NCI-H526 (cell line): ENCODE results near the gene RNF5.
"Not testable (repeated sequence)": the region's sequence is repeated elsewhere in the genome, so short reads cannot be mapped to it uniquely, and the experiment has no call there.

Experiments used
- DNase-seq, 2 experiments: peaks; one replicate each; lab custom pipeline; 2025; lab: John Stamatoyannopoulos, UW

RNF5 gene

GRCh38 chr6:32175711-32176475 lies 2.3 kb upstream of the RNF5 start, which contains the start of gene AGPAT1:
Gene AGPAT1, minus strand, starts transcription at chr6:32176084. Its CDS starts 4,588 bp downstream, at chr6:32171496.
- DNase-seq: peak; percentile 83 to 96

DNA sequence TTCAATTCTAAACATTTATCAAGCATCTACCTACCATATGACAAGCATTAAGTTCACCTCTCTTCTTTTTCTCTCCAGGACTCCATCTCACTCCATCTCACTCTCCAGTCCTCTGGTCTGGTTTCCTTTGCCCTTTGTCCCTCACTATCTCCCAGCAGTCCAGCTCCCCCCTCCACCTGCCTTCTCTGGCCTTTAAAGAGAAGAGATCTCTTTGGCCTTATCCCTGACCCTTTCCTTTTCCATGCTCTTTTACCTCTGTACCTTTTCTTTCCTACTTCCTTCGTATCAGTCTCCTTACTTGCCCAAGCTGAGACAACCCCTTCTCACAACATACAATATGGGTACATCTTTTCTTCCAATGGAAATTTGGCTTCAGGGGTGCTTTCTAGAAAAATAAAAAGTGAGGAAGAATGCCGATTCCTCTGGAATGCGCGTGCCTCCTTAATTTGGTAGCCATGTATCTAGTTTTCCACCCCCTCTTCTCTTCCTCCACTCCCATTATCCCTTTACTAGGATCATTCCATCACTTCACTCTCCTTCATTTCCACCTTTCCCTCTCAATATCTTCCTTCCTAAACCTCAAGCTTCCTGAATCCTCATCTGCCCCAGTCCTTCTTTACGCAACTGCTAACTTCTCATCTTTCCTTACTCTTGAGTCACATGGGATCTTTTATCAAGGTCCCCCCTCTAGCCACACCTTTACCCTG lies 1.6 kb upstream of the RNF5 start:
- peak in 1 of 2 experiments; percentile 35 for DNase-seq

DNA sequence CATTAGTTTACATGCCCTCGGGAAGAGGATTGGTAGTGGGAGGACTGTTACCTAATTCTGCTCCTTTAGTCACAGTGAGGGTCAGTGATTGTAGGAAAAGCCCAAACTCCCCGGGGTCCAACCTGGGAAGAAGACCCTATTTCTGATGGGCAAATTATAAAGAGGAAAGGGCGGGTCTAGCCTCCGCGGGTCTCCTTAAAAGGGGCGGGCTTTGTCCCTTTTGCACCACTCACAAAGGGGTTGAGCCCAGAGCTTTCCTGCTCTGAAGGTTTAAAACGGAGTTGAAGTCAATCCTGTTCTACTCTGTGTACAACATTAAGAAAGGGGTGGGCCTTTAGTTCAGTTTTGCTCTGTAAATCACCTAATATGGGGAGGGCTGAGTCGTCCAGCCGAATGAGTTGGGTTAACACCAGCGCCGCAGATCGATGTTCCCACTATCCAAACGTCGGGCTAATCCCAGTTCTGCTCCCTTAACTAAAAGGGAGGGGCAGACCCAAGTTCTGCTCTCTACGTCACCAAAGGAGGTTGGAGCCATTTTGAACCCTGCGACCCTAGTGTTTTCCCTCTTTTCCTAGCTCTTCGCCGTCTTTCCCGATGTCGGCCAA lies 920 bp upstream of the RNF5 start:
- DNase-seq: peak; percentile 77 to 85

GRCh38 chr6:32178547-32179440 lies 589 bp downstream of the RNF5 start:
- DNase-seq: no peak

- DNase-seq: no peak
Observed at GRCh38 chr6:32179766-32180405, 1.7 kb downstream of the RNF5 start.

- no peak for DNase-seq
Observed at GRCh38 chr6:32181148-32181702, 3.0 kb downstream of the RNF5 start.

GRCh38 chr6:32181915-32182529 lies 3.8 kb downstream of the RNF5 start:
- no peak for DNase-seq

DNA sequence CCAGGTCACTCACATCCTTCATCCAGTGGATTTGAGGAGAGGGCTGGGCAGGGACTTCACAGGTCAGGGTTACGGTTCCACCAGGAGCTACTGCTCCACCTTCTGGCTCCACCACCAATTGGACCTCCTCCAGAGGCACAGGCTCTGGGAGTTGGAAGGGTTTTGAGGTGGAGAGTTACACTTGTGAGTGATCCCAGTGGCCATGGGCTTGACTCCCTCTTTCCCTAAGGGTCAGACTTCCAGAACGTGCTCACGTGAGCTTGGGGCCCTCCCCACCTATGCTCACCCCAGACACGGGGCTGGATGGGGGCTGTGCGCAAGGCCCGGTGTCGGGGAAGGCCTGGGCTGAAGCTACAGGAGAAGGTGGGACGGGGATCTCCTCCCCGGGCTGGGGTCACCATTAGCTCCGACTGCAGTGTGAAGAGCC lies 4.4 kb downstream of the RNF5 start:
- no peak for DNase-seq

- DNase-seq: no peak
Observed at GRCh38 chr6:32183030-32183429, 4.8 kb downstream of the RNF5 start.

- DNase-seq: no peak
Observed at GRCh38 chr6:32183483-32184083, 5.4 kb downstream of the RNF5 start.

GRCh38 chr6:32184084-32184640 lies 6.0 kb downstream of the RNF5 start, which contains the start of gene AGER:
Gene AGER, minus strand, starts transcription at chr6:32184253. Its CDS starts 31 bp downstream, at chr6:32184222.
- no peak for DNase-seq

DNA sequence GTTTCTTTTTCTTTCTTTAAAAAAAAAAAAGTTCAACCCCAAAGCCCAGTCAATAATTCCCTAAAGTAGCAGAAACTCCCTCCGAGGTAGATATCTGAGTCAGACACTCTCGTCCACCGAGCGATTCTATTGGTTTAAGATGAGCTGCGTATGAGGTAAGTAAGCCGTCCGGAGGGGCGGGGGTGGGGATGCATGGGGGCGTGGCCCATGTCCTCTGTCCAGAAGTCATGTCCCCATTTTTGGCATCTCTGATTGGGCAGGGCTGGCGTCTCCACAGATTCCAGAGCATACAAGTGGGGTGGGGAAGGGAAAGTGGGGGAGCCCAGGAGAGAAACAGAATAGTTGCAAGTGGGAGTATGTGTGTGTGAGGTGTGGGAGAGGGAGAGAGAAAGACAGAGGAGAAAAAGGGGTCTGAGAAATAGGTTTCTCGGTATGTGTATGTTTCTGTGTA lies 7.5 kb downstream of the RNF5 start:
- DNase-seq: peak in 1 of 2 experiments; percentile 35

DNA sequence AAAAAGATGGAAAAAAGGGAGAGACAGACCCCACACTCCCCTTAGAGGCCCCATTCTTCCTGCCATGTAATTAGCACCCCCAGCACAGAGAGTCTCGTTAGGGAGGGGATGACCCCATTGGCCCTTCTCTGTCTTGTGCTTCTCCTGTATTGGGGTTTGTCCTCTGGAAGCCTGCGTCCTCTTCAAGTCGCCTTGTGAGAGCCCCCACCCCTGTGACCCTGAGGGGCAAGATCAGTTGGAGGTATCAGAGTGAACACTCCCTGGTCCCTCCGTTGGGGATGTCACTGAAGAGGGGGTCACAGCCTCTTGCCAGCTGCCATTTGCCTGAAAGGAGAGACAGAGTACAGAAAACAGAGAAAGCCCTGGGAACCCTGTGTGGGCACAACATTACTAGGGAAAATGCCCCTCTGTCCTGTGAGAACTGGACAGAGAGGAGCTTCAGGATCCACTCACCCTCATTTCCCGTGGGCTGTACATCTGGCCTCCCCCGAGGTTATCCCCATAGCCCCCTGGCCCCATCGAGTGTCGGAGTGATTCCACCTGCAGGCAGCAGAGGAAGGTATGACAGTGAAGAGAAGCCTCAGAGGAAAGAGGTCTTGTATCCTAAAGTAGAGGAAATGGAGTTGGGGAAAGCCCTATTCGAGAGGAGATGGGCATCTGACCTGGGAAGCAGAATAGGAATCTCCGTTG lies 8.1 kb downstream of the RNF5 start:
- not testable (repeated sequence) for DNase-seq

DNA sequence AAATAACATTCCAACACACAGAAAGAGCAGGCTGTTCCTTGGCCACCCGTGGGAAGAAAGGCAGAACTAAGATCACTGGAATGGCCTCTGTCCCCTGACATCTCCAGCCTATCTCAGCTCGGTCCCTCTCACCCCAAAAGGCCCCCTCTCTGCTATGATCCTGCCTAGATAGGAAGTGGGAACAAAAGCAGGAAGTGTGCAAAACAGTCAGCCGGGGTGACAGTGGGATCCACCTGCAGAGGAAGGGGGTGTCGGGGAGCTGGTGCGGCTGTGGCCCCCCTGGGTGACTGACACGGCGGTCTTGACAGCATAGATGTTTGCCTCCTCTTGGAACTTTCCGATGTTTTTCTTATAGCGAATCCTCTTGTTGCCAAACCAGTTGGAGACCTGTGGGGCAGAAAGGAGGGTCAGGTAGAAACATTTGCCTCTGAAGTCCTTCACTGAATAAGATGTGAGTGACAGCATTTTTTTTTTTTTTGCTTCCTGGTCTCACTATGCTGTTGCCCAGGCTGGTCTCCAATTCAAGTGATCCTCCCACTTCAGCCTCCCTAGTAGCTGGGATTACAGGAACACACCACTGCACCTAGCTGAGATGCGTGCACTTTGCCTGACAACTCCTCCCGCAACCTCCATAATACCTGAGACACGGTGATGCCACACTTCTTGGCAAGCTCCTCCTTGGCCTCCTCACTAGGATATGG lies 9.0 kb downstream of the RNF5 start:
- DNase-seq: no peak

DNA sequence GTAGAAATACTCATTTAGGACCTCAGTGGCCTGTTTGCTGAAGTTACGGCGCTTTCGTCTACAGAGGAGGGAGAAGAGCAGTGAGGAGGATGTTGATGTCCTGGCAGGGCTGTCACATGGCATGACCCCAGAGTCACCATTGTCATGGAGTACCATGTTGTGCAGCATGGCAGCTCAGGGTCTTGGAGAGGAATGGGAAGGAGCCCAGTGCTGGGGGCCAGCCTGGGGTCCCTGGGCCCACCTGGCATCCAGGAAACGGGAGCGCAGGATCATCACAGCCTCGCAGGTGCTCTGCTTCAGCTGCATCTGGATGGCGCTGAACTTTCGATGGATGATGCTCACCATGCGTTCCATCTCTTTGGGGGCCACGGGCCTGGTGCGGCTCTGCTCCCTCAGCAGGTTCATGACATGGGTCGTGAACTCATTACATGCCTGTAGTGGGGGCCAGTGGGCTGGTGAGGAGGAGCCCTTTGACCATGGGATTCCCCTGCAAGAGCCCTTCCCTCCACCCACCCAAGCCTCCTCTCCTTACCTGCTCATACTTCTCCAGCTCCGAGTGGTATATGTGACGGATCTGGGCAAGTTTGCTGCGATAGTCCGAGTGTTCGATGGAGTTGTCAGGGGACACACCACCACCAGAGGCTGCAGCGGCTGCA lies 9.6 kb downstream of the RNF5 start:
- not testable (repeated sequence) for DNase-seq

DNA sequence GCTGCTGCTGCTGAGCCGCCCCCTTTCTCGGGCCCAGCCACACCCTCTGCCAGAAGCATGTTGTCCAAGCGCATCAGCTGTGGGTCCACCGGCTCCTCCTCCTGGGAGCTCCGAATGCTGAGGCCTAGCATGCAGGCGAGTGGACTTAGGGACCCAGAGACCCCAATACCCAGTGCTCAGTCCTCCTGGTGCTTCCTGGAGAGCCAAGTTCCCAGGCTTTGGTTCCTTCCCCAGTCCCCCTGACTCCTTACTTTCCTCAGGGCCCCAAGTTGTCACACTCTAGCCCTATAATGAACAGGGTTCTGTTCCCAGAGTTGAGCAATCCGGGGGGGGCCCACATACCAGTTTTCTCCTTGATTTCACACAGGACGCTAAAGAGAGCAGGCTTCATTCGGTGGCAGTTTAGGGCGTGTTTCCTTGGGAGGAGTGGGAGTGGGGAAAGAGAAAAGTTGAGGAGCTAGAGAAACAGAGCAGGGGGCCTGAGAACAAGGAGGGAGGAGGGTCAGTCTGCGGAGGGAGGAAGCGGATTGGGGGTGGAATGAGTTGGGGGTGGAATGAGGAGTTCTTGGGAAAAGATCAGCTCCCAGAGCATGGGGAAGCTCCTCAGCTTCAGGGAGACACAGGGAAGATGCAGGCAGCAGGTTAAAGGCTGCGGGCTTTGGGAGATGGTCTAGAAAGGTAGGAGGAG lies 10.3 kb downstream of the RNF5 start:
- DNase-seq: no peak

GRCh38 chr6:32189069-32189741 lies 11.0 kb downstream of the RNF5 start:
- no peak for DNase-seq
